ENCODE data around the gene MAT2B.
"Not testable (repeated sequence)": the region's sequence is repeated elsewhere in the genome, so short reads cannot be mapped to it uniquely, and the experiment has no call there.

The MAT2B gene

GRCh38 chr5:163533223-163533622, 27.8 kb downstream of the MAT2B start:
- TF ChIP-seq CTCF (conservative IDR thresholded peaks at IDR 0.05; ENCODE audit: low read length), result no peak
- H3K4me3 ChIP-seq (ENCODE audit: low read length), result no peak overlapping the region

DNA sequence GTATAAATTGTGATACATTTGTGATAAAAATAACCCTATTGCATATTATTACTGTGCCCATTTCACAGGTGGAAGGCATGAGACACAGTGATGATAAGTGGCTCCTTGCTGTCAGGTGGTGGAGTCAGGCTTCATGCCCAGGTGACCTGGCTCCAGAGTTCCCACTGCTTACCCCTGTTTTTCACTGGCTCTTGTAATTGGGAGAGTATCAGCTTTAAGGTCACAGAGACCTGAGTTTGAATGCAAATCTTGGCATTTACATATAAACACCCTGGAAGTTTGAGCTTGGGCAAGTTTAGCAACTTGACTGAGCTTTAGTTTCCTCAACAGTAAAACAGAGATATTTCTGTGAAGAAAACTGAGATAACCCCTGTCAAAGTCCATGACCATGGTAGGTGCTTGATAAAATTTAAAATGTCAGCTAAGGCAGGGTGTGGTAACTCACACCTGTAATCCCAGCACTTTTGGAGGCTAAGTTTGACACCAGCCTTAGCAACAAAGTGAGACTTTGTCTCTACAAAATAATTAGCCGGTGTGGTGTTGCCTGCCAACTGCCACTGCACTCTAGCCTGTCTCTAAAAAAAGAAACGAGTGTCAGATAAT, 29.2 kb downstream of the MAT2B start:
- TF ChIP-seq CTCF (conservative IDR thresholded peaks at IDR 0.05; ENCODE audit: low read length), result no peak
- no peak for DNase-seq (ENCODE audit: low read depth)
- no peak overlapping the region for H3K4me3 ChIP-seq (ENCODE audit: low read length)

More at GRCh38 chr5:163533223-163533622, 27.8 kb downstream of the MAT2B start:
- no peak for DNase-seq (ENCODE audit: low read depth)

- no peak for TF ChIP-seq CTCF (conservative IDR thresholded peaks at IDR 0.05; ENCODE audit: low read length)
- H3K4me3 ChIP-seq (ENCODE audit: low read length), result no peak overlapping the region
- DNase-seq (ENCODE audit: low read depth), result no peak
Observed at GRCh38 chr5:163535290-163535689, 29.9 kb downstream of the MAT2B start.

DNA sequence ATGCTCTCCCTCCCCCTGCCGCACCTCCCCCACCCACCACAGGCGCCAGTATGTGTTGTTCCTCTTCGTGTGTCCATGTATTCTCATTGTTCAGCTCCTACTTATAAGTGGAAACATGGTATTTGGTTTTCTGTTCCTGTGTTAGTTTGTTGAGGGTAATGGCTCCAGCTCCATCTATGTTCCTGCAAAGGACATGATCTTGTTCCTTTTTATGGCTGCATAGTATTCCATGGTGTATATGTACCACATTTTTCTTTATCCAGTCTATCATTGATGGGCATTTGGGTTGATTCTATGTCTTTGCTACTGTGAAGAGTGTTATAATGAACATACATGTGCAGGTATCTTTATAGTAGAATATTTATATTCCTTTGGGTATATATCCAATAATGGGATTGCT, 31.0 kb downstream of the MAT2B start:
- DNase-seq (ENCODE audit: low read depth), result not testable (repeated sequence)

DNA sequence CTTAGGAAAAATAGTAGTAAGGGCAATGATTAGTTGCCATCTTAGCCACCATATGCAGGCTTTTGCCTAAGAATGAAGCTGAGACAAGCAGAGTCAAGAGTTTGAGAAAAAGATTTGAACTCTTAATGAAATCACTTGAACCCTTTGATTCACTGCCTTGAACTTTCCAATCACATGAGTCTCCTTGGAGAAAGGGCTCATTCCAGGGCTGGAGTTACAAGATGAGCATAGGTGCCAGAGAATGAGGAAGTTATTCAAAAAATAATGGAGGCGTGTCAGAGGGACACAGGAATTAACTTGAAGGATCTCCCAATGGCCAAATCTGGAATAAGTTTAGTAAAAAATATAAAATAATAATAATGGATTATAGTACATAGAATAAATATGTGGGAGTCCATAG, 35.3 kb downstream of the MAT2B start:
- no peak overlapping the region for H3K4me3 ChIP-seq (ENCODE audit: low read length)
- no peak for DNase-seq (ENCODE audit: low read depth)

More for the DNA sequence above, 31.0 kb downstream of the MAT2B start:
- H3K4me3 ChIP-seq (ENCODE audit: low read length), result not testable (repeated sequence)

DNA sequence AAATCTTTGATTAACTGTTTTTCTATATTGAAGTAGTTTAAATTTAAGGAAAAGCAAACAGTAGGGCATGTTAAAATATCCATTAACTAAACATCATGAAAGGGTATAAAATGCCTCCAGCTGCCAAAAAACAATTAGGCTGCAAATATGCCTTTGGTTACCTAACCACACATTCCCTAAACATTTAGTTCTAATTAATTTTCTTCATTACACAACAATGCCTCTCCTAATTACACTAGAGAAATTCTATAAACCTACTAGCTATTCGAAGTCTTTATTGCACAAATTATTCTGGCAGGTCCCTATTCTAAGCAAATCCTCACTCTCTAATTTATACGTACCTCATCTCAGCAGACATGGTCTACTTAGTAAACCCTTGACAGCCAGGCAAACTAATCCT, 37.4 kb downstream of the MAT2B start:
- TF ChIP-seq CTCF (conservative IDR thresholded peaks at IDR 0.05; ENCODE audit: low read length), result no peak
- no peak for DNase-seq (ENCODE audit: low read depth)
- no peak overlapping the region for H3K4me3 ChIP-seq (ENCODE audit: low read length)

More for the DNA sequence above, 35.3 kb downstream of the MAT2B start:
- no peak for TF ChIP-seq CTCF (conservative IDR thresholded peaks at IDR 0.05; ENCODE audit: low read length)

GRCh38 chr5:163544041-163544440, 38.6 kb downstream of the MAT2B start:
- no peak for DNase-seq (ENCODE audit: low read depth)
- TF ChIP-seq CTCF (conservative IDR thresholded peaks at IDR 0.05; ENCODE audit: low read length), result no peak
- no peak overlapping the region for H3K4me3 ChIP-seq (ENCODE audit: low read length)

GRCh38 chr5:163544836-163545235, 39.4 kb downstream of the MAT2B start:
- no peak for DNase-seq (ENCODE audit: low read depth)
- no peak overlapping the region for H3K4me3 ChIP-seq (ENCODE audit: low read length)
- TF ChIP-seq CTCF (conservative IDR thresholded peaks at IDR 0.05; ENCODE audit: low read length), result no peak

All from AG10803 (cell line).